GM19351 (cell line): ENCODE data around the gene SOCS1.

Experiments
- ATAC-seq: cut with Tn5 transposase; IDR thresholded peaks from one replicate; pipeline ENCODE4 v1.9.1; 2021; ENCODE audit warnings: mild to moderate bottlenecking, moderate library complexity; ENCODE audit not compliant: unreplicated experiment

Gene SOCS1

DNA sequence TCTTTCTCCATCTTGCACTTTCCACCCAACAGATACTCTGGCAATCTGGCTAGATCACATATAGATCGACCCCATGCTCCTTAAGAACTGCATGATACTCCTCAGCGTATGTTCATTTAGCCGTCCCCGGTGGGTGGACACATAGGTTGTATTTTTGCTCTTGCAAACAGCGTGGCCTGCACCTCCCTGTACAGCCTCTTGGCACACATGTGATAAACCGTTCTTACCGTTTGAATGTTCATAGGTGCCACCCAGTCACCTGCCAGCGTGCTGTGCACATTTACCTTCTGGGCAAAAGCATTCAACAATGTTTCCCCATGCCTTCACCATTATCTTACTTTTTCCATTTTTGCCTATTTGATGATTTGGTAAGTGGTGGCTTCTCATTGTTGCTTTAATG, 6.9 kb upstream of the SOCS1 start:
- ATAC-seq: no peak

- ATAC-seq: no peak
Observed at GRCh38 chr16:11260596-11260966, 4.6 kb upstream of the SOCS1 start.

DNA sequence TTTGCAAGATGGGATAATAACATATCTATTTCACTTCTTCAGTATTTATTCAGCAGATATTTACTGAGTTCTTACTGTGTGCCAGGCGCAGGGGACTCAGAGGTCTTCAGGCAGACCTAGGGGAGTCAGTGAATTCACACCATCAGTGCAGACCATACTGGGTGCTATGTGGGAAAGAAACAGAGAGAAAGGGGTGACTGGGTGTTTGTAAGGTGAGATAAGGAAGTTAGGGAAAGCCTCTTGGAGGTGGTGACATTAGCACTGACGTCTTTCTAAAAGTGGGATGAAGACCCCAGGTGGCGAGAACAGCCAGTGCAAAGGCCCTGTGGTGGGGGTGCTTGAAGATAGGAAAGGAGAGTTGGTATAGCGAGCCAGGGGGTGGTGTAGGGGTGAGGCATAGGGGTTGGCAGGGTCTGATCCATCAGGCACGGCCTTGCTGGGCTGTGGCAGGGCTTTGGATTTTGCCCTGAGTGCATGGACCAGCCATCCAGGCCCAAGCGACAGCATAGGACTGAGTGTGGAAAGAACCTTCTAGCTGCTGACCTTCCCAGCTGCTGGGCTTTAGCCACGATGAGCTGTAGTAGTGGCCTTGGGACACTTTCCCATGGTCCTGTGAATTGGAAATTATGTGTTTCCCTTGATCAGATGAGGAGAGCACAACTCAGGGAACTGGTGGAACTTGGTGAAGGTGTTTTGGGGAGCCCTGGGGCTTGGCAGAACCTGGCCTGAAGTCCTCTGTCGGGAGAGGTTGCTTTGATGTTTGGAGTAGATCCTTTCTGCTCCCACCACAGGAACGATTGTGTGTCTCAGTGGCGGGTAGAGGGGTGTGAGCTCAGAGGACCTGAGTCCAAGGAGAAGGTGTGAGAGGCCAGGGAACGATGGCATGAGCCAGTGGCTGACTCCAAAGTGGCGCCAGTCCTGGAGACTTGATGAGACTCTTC, 3.9 kb upstream of the SOCS1 start:
- no peak for ATAC-seq

DNA sequence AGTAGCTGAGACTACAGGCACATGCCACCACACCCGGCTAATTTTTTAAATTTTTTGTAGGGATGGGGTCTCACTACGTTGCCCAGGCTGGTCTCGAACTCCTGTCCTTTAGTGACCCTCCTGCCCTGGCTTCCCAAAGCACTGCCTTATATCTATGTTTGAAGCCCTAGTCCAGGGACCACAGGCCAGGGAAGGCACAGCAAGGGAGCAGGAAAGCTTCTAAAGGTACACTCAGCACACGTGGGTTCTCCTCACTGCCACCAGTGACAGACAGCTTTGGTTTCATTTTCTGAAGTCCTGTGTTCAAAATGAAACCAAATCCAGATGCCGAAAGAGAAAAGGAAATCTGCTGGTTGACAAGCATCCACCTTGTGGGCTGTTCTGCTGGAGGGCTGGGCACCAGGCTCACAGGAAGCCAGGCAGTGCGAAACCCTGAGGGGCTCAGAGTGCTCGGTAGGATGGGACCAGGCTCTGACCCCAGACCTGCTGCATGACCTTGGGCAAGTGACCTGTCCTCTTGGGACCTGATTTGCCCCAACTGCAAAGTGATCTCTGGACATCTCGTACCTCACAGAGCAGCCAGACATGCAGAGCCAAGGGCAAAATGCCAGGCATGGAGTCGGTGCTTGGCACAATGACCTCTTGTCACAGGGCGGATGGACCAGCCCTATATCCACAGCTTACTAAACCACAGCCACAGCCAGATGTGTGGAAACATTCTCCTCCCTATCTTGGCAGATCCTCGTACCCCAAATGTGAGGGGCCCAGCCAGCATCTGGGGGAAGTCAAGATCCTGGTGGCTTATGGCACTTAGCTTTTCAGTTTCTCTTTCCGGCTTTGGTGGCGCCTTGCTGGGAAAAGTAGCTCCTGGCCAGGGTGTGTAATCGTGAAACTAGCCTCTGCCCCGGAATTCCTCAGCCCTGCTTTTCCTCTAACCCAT, 2.8 kb upstream of the SOCS1 start:
- no peak for ATAC-seq

- no peak for ATAC-seq
Observed at GRCh38 chr16:11257131-11257938, 1.3 kb upstream of the SOCS1 start.

- ATAC-seq: no peak
Observed at GRCh38 chr16:11256661-11257130, 692 bp upstream of the SOCS1 start.

- no peak for ATAC-seq
Observed at GRCh38 chr16:11254913-11255736, 879 bp downstream of the SOCS1 start.

- no peak for ATAC-seq
Observed at GRCh38 chr16:11253995-11254912, 1.8 kb downstream of the SOCS1 start.

GRCh38 chr16:11253009-11253994, 2.7 kb downstream of the SOCS1 start:
- no peak for ATAC-seq

DNA sequence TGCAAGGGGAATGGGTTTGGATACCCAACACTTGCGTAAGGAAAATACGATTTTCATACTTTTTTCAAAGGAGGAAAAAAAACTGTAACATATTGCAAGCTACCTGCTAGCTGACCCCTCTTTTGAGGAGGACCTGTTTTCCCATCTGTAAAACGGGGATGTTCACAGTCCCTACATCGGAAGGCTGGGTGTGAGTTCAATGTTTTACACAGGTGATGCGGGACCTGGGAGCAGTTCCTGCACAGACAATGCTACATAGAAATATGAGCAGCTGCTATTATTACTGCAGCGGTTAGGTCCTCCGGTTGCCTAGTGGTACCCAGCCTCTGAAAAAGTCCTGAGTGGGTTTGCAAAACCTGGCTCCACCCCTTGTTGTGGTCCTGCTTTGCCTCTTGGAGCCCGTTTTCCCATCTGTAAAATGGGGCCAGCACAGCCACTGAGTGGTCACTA, 3.5 kb downstream of the SOCS1 start:
- no peak for ATAC-seq

GRCh38 chr16:11251525-11252481, 4.2 kb downstream of the SOCS1 start:
- no peak for ATAC-seq

DNA sequence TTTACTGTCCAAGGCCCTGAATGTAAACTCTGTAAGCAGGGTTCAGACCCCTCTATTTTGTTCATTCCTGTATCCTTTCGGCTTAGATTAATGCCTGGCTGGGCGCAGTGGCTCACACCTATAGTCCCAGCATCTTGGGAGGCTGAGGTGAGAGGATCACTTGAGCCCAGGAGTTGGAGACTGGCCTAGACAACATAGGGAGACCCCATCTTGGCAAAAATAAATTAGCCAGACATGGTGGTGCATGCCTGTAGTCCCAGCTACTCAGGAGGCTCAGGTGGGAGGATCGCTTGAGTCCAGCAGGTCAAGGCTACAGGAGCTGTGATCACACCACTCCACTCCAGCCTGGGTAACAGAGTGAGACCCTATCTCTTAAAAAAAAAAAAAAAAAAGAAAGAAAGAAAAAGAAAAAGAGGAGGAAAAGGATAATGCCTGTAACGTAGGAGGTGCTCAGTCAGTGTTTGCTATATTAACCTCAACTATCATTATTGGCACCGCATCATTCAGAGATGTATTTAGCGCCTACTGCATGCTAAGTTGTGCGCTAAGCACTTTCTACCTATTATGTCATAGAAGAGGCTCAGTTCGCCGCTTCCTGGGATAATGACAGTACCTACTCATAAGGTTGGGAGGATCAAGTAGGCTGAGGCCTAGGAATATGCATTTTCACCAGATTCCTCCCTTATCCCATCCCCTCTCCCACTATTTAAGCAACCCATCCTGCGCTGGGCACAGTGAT, 5.0 kb downstream of the SOCS1 start:
- ATAC-seq: no peak

- no peak for ATAC-seq
Observed at GRCh38 chr16:11250091-11250785, 5.8 kb downstream of the SOCS1 start.

- ATAC-seq: no peak
Observed at GRCh38 chr16:11249233-11250061, 6.6 kb downstream of the SOCS1 start.
